Stromal cell of bone marrow (primary cell): ENCODE measurements around the gene LYRM4.

Experiments
- DNase-seq: peaks from one replicate; pipeline ENCODE4 v3.0.0-alpha.2; 2012; ENCODE audit warnings: low read depth

LYRM4 gene

GRCh38 chr6:5246141-5247097 lies 14.3 kb downstream of the LYRM4 start:
- no peak for DNase-seq

GRCh38 chr6:5243069-5243468 lies 17.7 kb downstream of the LYRM4 start:
- DNase-seq = no peak

- DNase-seq = no peak
Measured at GRCh38 chr6:5241252-5241651, 19.5 kb downstream of the LYRM4 start.

GRCh38 chr6:5238336-5238735 lies 22.4 kb downstream of the LYRM4 start:
- DNase-seq = no peak

GRCh38 chr6:5237805-5238204 lies 22.9 kb downstream of the LYRM4 start:
- no peak for DNase-seq

- DNase-seq = no peak
Measured at GRCh38 chr6:5235830-5236229, 24.9 kb downstream of the LYRM4 start.

- DNase-seq = no peak
Measured at GRCh38 chr6:5234874-5235273, 25.9 kb downstream of the LYRM4 start.

- DNase-seq = no peak
Measured at GRCh38 chr6:5231289-5231688, 29.5 kb downstream of the LYRM4 start.

- DNase-seq = no peak
Measured at GRCh38 chr6:5230081-5230480, 30.7 kb downstream of the LYRM4 start.

GRCh38 chr6:5229356-5229755 lies 31.4 kb downstream of the LYRM4 start:
- no peak for DNase-seq

- DNase-seq = no peak
Measured at GRCh38 chr6:5223309-5223708, 37.4 kb downstream of the LYRM4 start.

GRCh38 chr6:5220443-5220842 lies 40.3 kb downstream of the LYRM4 start:
- no peak for DNase-seq

GRCh38 chr6:5219011-5219691 lies 41.6 kb downstream of the LYRM4 start:
- DNase-seq = no peak

- DNase-seq = no peak
Measured at GRCh38 chr6:5217356-5217755, 43.4 kb downstream of the LYRM4 start.

- DNase-seq = no peak
Measured at GRCh38 chr6:5215799-5216198, 45.0 kb downstream of the LYRM4 start.

GRCh38 chr6:5215159-5215558 lies 45.6 kb downstream of the LYRM4 start:
- DNase-seq = no peak

GRCh38 chr6:5214570-5215052 lies 46.1 kb downstream of the LYRM4 start:
- DNase-seq = no peak

GRCh38 chr6:5213836-5214235 lies 46.9 kb downstream of the LYRM4 start:
- peak; percentile 13 for DNase-seq

- DNase-seq = no peak
Measured at GRCh38 chr6:5211492-5211891, 49.3 kb downstream of the LYRM4 start.

GRCh38 chr6:5208471-5208971 lies 52.2 kb downstream of the LYRM4 start:
- DNase-seq = peak; percentile 8

- DNase-seq = peak; percentile 71
Measured at GRCh38 chr6:5208057-5208456, 52.7 kb downstream of the LYRM4 start.

- DNase-seq = no peak
Measured at GRCh38 chr6:5206920-5207561, 53.7 kb downstream of the LYRM4 start.
